T-helper 1 cell treated with Interleukin-12 subunit alpha and Interleukin-12 subunit beta and Interleukin-4 antibody, amounts not matched to agents 30 ng/mL and 1 ng/mL, for 36 hours (primary cell): ENCODE measurements around the gene ITSN1. TPM values are rescaled to one million over a fixed set of nuclear protein-coding genes. Genes with fewer than 3 reads are reported as not detected.

Source experiments
- intact Hi-C: fragments of 100-400 bp; cut with micrococcal nuclease; formaldehyde crosslinking; loops from one replicate; pipeline ENCODE4 v1.15.1; 2024
- total RNA-seq: library from RNA; stranded (reverse); gene quantifications from 2 replicates; pipeline ENCODE4 v1.2.3, GENCODE V29; 2022

Gene ITSN1
- total RNA-seq, 1 donor from 2014 or later = 2.4 TPM

DNA sequence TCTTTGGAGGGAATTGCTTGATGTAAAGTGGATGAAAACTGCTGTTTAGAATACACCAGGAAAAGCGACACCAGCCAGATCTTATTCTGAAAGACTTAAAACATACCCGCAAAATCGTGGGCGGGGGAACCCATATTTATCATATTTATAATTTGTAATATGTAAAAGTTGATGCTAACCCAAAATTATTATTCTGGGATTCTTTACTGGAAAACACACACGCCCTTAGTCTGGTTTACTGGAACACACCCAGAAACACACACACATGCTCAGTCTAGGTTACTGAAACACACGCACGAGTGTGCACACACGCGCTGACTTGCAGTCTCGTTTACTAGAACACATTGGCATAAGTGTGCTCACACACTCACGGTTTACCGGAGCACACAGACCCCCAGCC is 240.8 kb downstream of the ITSN1 start:
- intact Hi-C loops = no loop called here

DNA sequence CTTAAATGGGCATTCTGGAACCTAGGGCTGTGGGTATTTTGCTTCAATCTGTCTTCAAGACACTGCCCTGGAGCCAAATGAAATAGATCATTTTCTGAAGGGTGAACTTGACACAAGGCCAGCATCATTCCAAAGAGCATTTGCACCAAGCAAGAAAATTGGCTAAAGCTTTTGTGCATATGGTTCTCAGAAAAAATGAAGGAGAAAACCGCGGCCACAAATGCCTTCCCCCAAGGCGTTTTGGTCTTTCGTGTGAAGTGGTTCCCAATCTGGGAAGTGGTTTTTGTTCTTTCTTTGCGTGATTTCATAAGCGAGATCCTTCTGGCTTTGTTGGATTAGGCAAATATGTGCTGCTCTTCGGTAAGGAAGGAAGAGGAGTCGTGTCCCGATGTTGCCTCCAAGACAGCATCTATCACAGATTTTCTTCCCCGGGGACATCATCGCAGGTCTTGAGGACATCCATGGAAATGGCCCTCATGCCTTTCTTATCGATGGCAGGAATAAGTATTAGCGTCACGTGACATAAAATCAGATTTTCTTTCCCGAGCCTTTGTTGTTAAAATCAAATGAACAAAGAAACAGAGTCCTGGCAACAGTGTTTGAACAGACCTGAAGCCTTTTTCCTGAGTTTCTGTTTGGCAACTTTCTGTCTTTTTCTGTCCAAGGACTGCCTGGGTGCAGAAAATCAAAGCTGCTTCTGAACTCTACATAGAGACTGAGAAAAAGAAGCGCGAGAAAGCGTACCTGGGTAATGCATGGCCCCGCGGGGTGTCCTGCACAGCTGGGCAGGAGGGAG is 242.3 kb downstream of the ITSN1 start:
- intact Hi-C loops = no loop called here

GRCh38 chr21:33885172-33885514 is 242.8 kb downstream of the ITSN1 start:
- intact Hi-C loops = no loop called here

DNA sequence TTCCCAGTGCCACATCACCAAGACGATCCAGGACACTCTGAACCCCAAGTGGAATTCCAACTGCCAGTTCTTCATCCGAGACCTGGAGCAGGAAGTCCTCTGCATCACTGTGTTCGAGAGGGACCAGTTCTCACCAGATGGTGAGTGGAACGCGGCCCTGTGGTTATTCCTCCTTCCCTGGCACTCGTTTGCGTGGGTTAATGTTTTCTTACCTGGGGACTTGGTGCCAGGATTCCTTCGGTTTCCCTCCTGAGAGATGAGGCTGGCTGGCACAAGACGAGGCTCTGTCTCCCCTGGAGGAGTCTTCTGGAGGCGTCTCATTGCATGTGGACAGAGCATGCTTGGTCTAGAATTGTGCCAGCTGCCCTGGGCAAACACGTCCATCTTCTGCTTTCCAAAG is 244.0 kb downstream of the ITSN1 start:
- intact Hi-C loops = no loop called here

GRCh38 chr21:33890187-33890586 is 247.9 kb downstream of the ITSN1 start:
- intact Hi-C loops = loop anchor here (5.0 kb wide), 1 partner anchor 228 kb away; no protein-coding TSS in a partner anchor

- intact Hi-C loops = loop anchor here (5.0 kb wide), 1 partner anchor 231 kb away; no protein-coding TSS in a partner anchor
Observed at GRCh38 chr21:33892853-33893252, 250.6 kb downstream of the ITSN1 start.

GRCh38 chr21:33893917-33894316 is 251.6 kb downstream of the ITSN1 start:
- intact Hi-C loops = loop anchor here (5.0 kb wide), 1 partner anchor 232 kb away; no protein-coding TSS in a partner anchor

- intact Hi-C loops = loop anchor here (5.0 kb wide), 1 partner anchor 233 kb away; no protein-coding TSS in a partner anchor
Observed at GRCh38 chr21:33894736-33895288, 252.5 kb downstream of the ITSN1 start.

- intact Hi-C loops = no loop called here
Observed at GRCh38 chr21:33895356-33895755, 253.1 kb downstream of the ITSN1 start.

GRCh38 chr21:33896691-33897090 is 254.4 kb downstream of the ITSN1 start:
- intact Hi-C loops = no loop called here

GRCh38 chr21:33897098-33897497 is 254.8 kb downstream of the ITSN1 start:
- intact Hi-C loops = no loop called here

DNA sequence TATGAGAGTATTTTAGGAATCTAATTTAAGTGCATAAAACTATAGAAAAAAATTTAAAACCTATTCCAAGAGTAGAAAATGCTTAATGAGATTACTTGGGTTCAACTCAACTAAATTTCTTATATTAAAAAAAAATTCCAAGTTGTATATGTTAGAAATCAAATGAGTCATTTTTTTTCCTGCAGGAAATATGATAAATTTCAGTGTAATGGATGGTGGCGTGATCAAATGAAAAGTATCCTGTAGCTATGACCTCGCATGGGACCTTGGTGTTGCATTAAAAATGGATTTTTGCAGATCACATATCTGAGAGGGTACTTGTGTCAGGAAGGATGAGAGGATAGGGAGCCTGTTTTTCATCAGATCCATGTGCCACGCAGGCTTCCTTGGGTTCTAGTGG is 255.4 kb downstream of the ITSN1 start:
- intact Hi-C loops = no loop called here

DNA sequence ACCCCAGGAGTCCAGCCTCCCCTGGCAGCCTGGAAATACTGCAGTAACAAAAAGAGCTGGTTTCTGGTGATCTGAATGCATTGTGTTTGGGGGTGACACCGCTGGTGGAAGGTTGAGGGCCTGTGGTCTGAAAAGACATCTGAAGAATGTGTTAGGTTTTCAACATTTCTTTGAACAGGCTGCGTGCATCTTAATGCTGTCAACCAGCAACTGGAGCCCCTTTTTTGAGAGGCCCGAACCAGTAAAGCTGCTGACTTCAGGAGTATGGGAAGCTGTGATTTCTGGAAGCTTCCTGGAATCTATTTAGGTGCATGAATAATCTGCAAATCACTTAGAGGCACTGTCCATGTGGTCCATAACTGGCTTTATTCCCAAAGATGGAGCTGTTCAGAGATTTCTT is 256.3 kb downstream of the ITSN1 start:
- intact Hi-C loops = no loop called here

- intact Hi-C loops = no loop called here
Observed at GRCh38 chr21:33899199-33899598, 256.9 kb downstream of the ITSN1 start.

GRCh38 chr21:33901412-33902288 is 259.3 kb downstream of the ITSN1 start:
- intact Hi-C loops = no loop called here

DNA sequence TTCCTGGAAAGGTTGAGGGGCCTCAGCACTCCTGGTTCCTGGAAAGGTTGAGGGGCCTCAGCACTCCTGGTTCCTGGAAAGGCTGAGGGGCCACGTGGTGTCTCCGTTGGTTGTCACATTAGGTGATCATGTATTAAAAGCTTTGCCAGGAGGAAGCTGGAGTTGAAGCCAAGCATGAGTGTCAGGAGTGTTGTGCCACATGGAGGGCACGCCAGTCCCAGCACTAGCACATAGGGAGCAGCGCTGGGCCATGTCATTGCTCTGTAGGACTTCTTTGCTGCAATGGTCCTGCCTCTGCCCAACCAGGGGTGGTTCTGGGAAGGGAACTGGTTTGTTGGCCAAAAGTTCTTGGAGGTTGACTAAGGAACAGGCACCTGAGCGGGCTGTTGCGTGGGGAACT is 260.0 kb downstream of the ITSN1 start:
- intact Hi-C loops = no loop called here

DNA sequence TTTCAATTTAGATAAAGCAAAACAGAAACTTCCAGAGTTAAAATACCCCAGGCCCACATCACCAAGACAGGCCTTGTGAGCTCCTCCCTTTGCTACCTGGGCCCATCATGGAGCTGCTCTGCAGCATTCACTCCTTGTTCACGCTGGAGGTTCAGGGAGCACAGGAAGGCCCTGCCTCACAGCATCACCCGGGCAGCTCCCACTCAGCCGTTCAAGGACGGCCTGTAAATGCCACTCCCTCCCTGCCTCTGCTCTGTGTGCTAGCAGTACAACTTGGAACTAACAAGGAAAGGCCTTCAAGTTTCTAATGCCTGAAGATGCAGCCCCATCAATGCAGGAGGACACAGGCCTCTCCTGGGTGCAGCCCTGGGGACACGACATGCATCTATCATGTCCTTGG is 261.7 kb downstream of the ITSN1 start:
- intact Hi-C loops = no loop called here

GRCh38 chr21:33908760-33909159 is 266.5 kb downstream of the ITSN1 start:
- intact Hi-C loops = no loop called here

- intact Hi-C loops = no loop called here
Observed at GRCh38 chr21:33909756-33910155, 267.5 kb downstream of the ITSN1 start.

DNA sequence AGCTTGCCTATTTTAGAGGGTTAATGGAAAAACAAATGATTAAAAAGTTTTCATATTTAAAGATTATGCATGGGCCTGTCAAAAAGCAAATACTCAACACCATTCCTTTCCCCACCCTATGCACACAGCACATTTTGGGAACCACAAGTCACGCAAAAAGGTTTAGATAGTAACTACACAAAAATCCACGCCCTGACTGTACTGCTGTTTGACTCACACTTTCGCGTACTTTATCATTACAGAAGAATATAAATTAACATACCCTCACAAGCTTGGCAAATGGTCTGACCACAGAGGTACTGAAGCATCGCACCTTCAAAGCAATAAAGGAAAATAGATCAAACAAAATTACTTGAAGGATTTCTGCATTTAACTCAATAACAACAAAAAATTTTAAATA is 271.9 kb downstream of the ITSN1 start:
- intact Hi-C loops = loop anchor here (2.0 kb wide), 1 partner anchor 727 kb away; no protein-coding TSS in a partner anchor

- intact Hi-C loops = loop anchor here (1.0 to 5.0 kb wide), 9 partner anchors 33 to 725 kb away; partner anchors contain the start of genes DONSON, GART, ITSN1 and RCAN1
Observed at GRCh38 chr21:33915368-33916199, 273.3 kb downstream of the ITSN1 start, which contains the start of gene ATP5PO. TSS of gene ATP5PO (minus strand) at chr21:33915804. CDS start at chr21:33915763, 41 bp downstream.
